A204.1 (cell line): Measurements from ENCODE around the gene GET4.
"Not testable (repeated sequence)": the region's sequence is repeated elsewhere in the genome, so short reads cannot be mapped to it uniquely, and the experiment has no call there.

Source experiments
- FAIRE-seq: peaks from 2 replicates; lab custom pipeline; 2012; peaks lifted over from hg19 to GRCh38; lab: Jason Lieb, UNC

Gene GET4

GRCh38 chr7:930975-931758 is 54.8 kb downstream of the GET4 start:
- no peak for FAIRE-seq

DNA sequence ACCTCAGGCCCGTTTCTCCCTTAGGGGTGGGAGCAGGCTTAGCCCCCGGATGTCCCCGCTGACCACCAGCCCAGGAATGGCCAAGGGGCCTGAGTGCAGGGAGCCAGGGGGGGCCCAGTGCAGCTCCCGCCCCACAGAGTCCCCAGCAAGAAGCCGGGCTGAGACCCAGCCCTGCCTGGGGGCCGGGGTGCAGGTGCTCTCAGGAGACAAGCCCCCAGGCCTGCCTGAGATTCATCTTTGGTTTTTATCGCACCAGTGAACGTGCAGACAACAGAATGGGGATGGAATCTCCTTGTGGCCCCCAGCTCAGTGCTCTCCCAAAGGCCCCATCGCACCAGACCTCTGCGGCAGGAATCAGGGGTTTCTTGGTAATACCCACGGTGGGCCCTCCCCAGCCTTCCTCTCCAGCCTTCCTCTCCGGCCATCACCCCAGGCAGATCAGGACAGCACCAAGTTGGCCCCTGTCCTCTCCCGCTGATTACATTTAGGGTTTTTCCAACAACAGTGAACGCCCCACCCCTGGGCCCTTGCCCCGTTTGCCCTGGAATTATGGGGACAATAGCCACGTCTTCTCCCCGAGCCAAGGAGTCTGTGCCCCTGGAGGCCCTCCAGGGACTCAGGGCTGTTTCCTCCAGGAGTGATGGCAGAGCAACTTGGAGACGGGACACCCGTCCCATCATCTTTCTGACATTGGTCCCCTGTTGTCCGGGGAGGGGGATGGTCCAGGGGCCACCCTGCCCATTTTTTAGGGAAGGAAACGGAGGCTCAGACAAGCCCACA is 55.7 kb downstream of the GET4 start:
- FAIRE-seq = no peak

- FAIRE-seq = no peak
These were observed 56.3 kb downstream of the GET4 start for GRCh38 chr7:932651-932975.

- no peak for FAIRE-seq
These were observed 58.3 kb downstream of the GET4 start for GRCh38 chr7:934469-935163.

GRCh38 chr7:935164-935873 is 59.0 kb downstream of the GET4 start:
- no peak for FAIRE-seq

- FAIRE-seq = no peak
These were observed 59.6 kb downstream of the GET4 start for GRCh38 chr7:935874-936385.

DNA sequence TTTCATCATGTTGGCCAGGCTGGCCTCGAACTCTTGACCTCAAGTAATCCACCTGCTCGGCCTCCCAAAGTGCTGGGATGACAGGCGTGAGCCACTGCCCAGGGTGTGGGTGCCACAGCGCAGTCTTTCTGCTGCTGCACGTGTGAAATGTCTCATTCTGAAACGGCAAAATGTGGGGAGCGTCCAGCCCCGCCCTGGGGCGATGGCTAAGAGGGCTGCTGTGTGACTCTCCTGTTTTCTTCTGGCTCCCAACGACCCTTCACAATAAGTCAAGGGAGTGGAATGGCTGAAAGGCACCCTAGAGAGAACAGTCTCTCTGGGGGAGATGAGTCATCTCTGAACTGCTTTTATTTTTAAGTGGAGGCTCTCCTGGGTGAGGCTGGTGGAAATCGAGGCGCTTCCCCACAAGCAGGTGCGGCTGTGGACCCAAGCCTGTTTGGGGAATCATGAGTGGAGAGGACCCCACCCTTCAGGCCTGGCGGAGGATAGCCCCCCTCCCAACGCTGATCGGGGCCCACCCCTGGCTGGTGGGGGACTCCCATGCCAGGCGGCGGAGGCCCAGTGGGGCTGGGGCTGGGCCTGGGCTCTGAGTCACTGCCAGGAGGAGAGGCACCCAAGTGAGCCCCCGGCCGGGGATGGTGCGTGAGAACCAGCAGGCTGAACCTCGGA is 60.2 kb downstream of the GET4 start:
- FAIRE-seq = no peak

DNA sequence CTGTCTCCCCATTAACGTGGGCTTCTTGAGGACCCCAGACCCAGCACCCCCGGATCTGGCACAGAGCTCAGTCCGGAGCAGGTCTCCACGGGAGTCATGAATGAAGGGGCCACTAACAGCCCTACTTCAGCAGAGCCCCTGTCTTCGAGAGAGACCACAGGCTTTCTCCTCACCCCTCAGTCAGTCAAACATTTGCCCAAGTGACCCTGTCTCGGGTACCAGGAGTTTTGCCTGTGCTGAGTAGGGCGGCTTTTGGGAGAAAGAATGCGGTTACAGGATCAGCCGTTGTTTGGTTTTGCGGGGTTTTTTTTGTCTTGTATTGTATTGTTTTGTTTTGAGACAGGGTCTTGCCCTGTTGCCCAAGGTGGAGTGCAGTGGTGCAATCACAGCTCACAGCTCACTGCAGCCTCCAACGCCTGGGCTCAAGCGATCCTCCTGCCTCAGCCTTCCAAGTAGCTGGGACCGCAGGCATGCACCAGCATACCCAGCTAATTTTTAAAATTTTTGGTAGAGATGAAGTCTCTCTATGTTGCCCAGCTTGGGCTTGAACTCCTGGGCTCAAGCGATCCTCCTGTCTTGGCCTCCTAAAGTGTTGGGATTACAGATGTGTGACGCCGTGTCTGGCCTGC is 61.6 kb downstream of the GET4 start:
- FAIRE-seq = no peak

DNA sequence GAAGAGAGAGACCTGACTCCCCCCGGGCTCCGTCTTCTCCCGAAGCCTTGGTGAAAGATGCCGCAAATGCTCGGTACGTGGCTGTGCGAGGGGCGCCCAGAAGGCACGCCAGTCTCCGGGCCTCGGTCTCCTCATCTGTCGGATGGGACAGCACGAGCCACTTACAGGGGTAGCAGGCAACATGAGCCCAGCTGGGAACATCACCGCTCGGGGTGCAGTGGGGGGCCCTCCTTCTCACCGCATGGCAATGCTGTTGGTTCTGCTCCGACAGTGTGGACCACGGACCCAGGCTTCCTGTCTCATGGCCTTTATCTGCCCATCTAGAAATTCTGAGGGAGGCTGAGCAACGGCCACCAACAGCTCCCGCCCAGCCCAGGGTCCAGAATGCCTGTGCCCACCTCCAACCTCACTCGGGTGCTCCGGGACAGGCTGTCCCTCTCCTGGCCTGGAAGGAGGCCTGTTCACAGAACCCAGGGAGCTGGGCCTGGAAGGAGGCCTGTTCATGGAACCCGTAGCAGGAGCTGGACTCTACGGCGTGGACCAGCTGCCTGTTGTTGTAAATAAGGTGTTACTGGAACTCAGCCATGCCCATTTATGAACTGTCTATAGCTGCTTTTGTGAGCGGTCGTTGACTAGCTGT is 62.3 kb downstream of the GET4 start:
- FAIRE-seq = no peak

GRCh38 chr7:939843-940242 is 63.5 kb downstream of the GET4 start:
- FAIRE-seq = no peak

DNA sequence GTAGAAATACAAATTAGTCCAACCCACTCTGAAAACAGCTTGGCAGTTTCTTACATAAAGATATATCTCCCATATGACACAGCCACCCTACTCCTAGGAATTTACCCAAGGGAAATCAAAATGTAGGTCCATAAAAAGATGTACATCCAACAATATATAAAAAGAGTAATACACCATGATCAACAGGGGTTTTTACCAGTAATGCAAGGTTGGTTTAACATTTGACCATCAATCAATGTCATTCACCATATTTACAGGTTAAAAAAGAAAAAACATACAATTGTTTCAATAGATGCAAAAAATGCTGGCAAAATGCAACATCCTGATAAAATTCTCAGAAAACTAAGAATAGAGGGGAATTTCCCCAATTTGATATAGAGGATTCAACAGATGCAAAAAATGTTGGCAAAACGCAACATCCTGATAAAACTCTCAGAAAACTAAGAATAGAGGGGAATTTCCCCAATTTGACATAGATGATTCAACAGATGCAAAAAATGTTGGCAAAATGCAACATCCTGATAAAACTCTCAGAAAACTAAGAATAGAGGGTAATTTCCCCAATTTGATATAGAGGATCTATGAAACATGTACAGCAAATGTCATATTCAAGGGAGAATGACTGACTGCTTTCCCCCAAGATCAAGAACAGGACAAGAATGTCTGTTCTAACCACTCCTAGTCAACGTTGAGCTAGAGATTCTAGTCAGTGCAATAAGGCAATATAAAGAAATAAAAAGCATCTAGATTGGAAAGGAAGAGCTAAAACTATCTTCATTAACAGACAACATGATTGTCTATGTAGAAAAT is 64.5 kb downstream of the GET4 start:
- no peak for FAIRE-seq

DNA sequence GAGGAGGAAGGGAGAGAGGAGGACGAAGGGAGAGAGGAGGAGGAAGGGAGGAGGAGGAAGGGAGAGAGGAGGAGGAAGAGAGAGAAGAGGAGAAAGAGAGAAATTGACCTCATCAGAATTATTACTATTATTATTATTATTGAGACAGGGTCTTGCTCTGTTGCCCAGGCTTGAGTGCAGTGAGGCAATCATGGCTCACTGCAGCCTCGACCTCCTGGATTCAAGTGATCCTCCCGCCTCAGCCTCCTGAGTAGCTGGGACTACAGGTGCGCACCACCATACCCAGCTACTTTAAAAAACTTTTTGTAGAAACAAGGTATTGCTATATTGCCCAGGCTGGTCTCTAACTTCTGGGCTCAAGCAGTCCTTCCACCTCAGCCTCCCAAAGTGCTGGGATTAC is 67.4 kb downstream of the GET4 start:
- FAIRE-seq = not testable (repeated sequence)

GRCh38 chr7:944744-945143 is 68.4 kb downstream of the GET4 start:
- no peak for FAIRE-seq

DNA sequence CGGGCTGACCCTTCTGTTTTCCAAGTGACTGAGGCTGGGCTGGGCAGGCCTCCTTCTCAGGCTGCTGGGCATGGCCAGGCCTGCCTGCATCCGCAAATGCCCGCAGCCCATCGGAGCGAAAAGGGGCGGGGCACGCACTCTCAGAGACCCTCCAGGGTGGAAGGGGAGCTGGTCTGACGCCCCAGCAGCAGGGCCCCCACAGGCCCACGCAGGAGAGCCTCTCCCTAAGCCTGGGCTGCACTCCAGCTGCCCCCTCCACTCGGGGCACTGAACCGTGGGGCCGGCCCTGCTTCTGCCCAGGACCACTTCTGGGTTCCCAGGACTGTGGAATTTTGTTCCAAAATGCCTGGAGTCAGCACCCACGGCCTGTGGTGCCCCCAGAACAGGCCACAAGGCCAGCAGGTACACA is 68.8 kb downstream of the GET4 start:
- FAIRE-seq = no peak

- no peak for FAIRE-seq
These were observed 69.4 kb downstream of the GET4 start for GRCh38 chr7:945556-946255.
